PC-9 (cell line): Measurements from ENCODE around the gene HSD3B2. TPM values are rescaled to one million over a fixed set of nuclear protein-coding genes. Genes with fewer than 3 reads are reported as not detected.

ENCODE experiments used
- BruUV-seq: library from RNA; stranded (reverse); fragments of 400-500 nt; replicated peaks from 2 replicates; lab custom pipeline; 2021; lab: Mats Ljungman, UMichigan
- CTCF ChIA-PET: fragments of 300-600 bp; sonication (Branson Sonifier 250); formaldehyde crosslinking; loops from one replicate; lab custom pipeline; 2022; ENCODE audit warnings: antibody characterized with exemption; lab: Charles Lee
- POLR2A ChIA-PET: fragments of 300-600 bp; sonication (Branson Sonifier 250); formaldehyde crosslinking; loops from one replicate; lab custom pipeline; 2022; ENCODE audit warnings: antibody characterized with exemption; ENCODE audit not compliant: unreplicated experiment; lab: Charles Lee
- DNase-seq, 2 experiments: peaks; one replicate each; pipeline versions ENCODE4 v3.0.0 to v3.0.0-alpha.2; 2015 to 2022; ENCODE audit warnings: mixed read lengths in 1 of 2
- H2AFZ ChIP-seq: fragments of 200-600 bp; sonication (generic); 2 replicates; pipeline ENCODE4 v1.8.1; 2017; ENCODE audit warnings: antibody characterized with exemption
- H3F3A ChIP-seq: fragments of 200-600 bp; sonication (generic); 2 replicates; pipeline ENCODE4 v1.8.1; 2017; ENCODE audit warnings: antibody characterized with exemption, mild to moderate bottlenecking, low read depth; ENCODE audit not compliant: insufficient read depth
- H3K27ac ChIP-seq: fragments of 200-600 bp; sonication (generic); 2 replicates; pipeline ENCODE4 v1.6.1; 2016; ENCODE audit warnings: mixed run types
- H3K27me3 ChIP-seq: fragments of 200-600 bp; sonication (generic); 2 replicates; pipeline ENCODE4 v1.6.1; 2016; ENCODE audit warnings: low read depth, mixed run types; ENCODE audit not compliant: insufficient read depth
- H3K36me3 ChIP-seq: fragments of 200-600 bp; sonication (generic); 2 replicates; pipeline ENCODE4 v1.6.1; 2016; ENCODE audit warnings: low read depth, mixed run types
- H3K4me1 ChIP-seq: fragments of 200-600 bp; sonication (generic); replicated peaks from 2 replicates; pipeline ENCODE4 v1.6.1; 2016; ENCODE audit warnings: mixed run types; ENCODE audit not compliant: insufficient read depth
- H3K4me2 ChIP-seq: fragments of 200-600 bp; sonication (generic); 2 replicates; pipeline ENCODE4 v1.6.1; 2017; ENCODE audit warnings: mixed run types
- H3K4me3 ChIP-seq: fragments of 200-600 bp; sonication (generic); 2 replicates; pipeline ENCODE4 v1.6.1; 2016; ENCODE audit warnings: mixed run types
- H3K79me2 ChIP-seq: fragments of 200-600 bp; sonication (generic); 2 replicates; pipeline ENCODE4 v1.6.1; 2017; ENCODE audit warnings: low read depth, mixed run types
- H3K9me2 ChIP-seq: fragments of 200-600 bp; sonication (generic); 2 replicates; pipeline ENCODE4 v1.8.1; 2017; ENCODE audit warnings: mild to moderate bottlenecking; ENCODE audit not compliant: insufficient read depth
- H3K9me3 ChIP-seq: fragments of 200-600 bp; sonication (generic); 2 replicates; pipeline ENCODE4 v1.8.1; 2016; ENCODE audit warnings: low read depth; ENCODE audit not compliant: insufficient read depth
- H4K20me1 ChIP-seq: fragments of 200-600 bp; sonication (generic); 2 replicates; pipeline ENCODE4 v1.8.1; 2017; ENCODE audit not compliant: insufficient read depth
- EZH2 ChIP-seq: fragments of 200-600 bp; sonication (generic); IDR thresholded peaks from 2 replicates; pipeline ENCODE4 v1.8.0; 2017; ENCODE audit warnings: antibody characterized with exemption, low read depth
- intact Hi-C: fragments of 100-400 bp; cut with micrococcal nuclease; formaldehyde crosslinking; loops from one replicate; pipeline ENCODE4 v1.10.0; 2022; ENCODE audit not compliant: unreplicated experiment
- total RNA-seq: library from RNA; stranded (reverse); gene quantifications from 2 replicates; pipeline ENCODE4 v1.2.3, GENCODE V29; 2021
- TF ChIP-seq, protein P1 (sequence below): fragments of 200-600 bp; sonication (generic); conservative IDR thresholded peaks from 2 replicates; pipeline ENCODE4 v1.6.1; 2017; ENCODE audit warnings: mixed run types, antibody characterized with exemption, mild to moderate bottlenecking, moderate library complexity

Gene HSD3B2
- total RNA-seq, 1 experiment from 2014 or later = not detected

DNA sequence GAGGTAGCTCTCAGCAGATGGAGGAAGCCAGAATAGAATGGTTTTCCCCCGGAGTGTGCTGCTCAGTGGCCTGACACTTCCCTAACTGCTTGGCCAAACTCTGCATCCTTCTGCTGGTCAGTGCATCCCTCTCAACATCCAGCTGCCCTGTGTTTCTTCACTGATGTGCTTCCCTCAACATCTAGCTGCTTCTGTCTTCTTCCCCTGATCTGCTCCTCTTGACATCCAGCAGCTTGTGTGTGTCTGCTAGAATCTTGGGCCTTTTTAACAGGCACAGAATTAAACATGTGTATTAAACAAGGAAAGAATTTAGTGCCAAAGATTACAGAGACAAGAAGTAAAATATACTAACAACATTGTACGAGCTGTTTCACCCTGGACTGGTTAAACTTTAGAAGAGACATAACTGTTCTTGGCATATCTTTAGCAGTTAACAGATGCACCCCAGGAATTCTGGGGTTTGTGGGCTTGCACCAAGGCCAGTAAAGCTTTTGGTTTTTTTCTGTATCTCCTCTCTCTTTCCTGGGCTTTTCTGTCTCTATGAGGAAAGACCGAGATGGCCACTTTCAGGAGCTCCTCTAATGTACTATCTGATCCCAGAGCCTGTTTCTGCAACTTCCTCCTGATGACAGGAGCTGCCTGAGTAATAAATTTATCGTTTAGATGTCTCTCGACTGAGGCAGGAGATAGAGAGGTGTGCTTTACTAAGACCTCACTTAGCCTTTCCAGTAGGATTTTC lies 57.3 kb downstream of the HSD3B2 start:
- intact Hi-C loops = loop anchor here (5.0 kb wide), 1 partner anchor 195 kb away; no protein-coding TSS in a partner anchor
- Histone ChIP-seq H3K27me3 (peaks cover 4% of the 10 kb centered on the region; the same call in 1 of the 2 replicates), H3K9me3 (no peaks in the 10 kb centered on the region), H3F3A (no peaks in the 10 kb centered on the region), H3K4me1 (peaks cover 5% of the 10 kb centered on the region), H3K9me2 (no peaks in the 10 kb centered on the region), H3K36me3 (no peaks in the 10 kb centered on the region), H3K27ac (no peak overlapping the region), H2AFZ (no peak overlapping the region), H4K20me1 (no peaks in the 10 kb centered on the region), H3K79me2 (no peaks in the 10 kb centered on the region), H3K4me3 (no peak overlapping the region), H3K4me2 (no peak overlapping the region)
- ChIA-PET CTCF (no interaction called here), POLR2A (no interaction called here)
- DNase-seq = no peak
- TF ChIP-seq EZH2 = no peak
- TF ChIP-seq, protein P1, sequence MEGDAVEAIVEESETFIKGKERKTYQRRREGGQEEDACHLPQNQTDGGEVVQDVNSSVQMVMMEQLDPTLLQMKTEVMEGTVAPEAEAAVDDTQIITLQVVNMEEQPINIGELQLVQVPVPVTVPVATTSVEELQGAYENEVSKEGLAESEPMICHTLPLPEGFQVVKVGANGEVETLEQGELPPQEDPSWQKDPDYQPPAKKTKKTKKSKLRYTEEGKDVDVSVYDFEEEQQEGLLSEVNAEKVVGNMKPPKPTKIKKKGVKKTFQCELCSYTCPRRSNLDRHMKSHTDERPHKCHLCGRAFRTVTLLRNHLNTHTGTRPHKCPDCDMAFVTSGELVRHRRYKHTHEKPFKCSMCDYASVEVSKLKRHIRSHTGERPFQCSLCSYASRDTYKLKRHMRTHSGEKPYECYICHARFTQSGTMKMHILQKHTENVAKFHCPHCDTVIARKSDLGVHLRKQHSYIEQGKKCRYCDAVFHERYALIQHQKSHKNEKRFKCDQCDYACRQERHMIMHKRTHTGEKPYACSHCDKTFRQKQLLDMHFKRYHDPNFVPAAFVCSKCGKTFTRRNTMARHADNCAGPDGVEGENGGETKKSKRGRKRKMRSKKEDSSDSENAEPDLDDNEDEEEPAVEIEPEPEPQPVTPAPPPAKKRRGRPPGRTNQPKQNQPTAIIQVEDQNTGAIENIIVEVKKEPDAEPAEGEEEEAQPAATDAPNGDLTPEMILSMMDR = no peak
- no TSS peak for BruUV-seq

Other genes with a start within 250 kb of the HSD3B2 start
- not detected in 2 replicates for gene HAO2, start 46.4 kb upstream of the HSD3B2 start, total RNA-seq
- gene HSD3B1, start 92.1 kb downstream of the HSD3B2 start, total RNA-seq = 0.39 TPM in 1 of 2 replicates, not detected in the other
- 3.6 and 4.1 TPM in 2 replicates for gene ZNF697, start 233.1 kb downstream of the HSD3B2 start, total RNA-seq